Esophagus squamous epithelium (tissue), 4 donors: ENCODE results near the gene TRAF7.
A peak's percentile ranks its signal among the peaks of the same experiment; 100 is the strongest.
"Not testable (repeated sequence)": the region's sequence is repeated elsewhere in the genome, so short reads cannot be mapped to it uniquely, and the experiment has no call there.

Experiments
- POLR2A ChIP-seq, 4 donors: fragments of 450-650 bp; IDR thresholded peaks; one replicate each; pipeline ENCODE4 v1.6.1; 2017; ENCODE audit warnings: antibody characterized with exemption in 4 of 4, mild to moderate bottlenecking in 4 of 4, moderate library complexity in 3 of 4
- TF ChIP-seq, protein P1 (sequence below), 6 experiments: fragments of 450-650 bp in 4 of 6; fragments of 200-600 bp in 2 of 6; sonication (generic) in 2 of 6; IDR thresholded peaks; one replicate each; pipeline ENCODE4 v1.5.1; 2016 to 2019; ENCODE audit warnings: antibody characterized with exemption in 6 of 6, mild to moderate bottlenecking in 4 of 6, moderate library complexity in 4 of 6

DNA sequence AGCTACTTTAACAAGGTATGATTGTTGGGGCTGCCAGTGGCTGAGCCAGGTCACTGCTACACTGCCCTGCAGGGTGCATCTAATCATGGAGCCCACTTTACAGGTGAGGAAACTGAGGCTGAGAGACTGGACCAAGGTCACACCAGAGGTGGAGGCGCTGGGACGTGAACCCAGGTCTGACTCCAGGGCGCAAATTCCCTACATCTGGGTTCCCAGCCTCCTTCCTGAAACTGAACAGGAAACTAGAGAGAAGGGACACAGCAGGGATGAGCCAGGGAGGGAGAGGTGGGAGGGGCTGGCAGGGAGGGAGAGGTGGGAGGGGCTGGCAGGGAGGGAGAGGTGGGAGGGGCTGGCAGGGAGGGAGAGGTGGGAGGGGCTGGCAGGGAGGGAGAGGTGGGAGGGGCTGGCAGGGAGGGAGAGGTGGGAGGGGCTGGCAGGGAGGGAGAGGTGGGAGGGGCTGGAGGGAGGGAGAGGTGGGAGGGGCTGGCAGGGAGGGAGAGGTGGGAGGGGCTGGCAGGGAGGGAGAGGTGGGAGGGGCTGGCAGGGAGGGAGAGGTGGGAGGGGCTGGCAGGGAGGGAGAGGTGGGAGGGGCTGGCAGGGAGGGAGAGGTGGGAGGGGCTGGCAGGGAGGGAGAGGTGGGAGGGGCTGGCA, 27.8 kb upstream of the TRAF7 start:
- TF ChIP-seq, protein P1, sequence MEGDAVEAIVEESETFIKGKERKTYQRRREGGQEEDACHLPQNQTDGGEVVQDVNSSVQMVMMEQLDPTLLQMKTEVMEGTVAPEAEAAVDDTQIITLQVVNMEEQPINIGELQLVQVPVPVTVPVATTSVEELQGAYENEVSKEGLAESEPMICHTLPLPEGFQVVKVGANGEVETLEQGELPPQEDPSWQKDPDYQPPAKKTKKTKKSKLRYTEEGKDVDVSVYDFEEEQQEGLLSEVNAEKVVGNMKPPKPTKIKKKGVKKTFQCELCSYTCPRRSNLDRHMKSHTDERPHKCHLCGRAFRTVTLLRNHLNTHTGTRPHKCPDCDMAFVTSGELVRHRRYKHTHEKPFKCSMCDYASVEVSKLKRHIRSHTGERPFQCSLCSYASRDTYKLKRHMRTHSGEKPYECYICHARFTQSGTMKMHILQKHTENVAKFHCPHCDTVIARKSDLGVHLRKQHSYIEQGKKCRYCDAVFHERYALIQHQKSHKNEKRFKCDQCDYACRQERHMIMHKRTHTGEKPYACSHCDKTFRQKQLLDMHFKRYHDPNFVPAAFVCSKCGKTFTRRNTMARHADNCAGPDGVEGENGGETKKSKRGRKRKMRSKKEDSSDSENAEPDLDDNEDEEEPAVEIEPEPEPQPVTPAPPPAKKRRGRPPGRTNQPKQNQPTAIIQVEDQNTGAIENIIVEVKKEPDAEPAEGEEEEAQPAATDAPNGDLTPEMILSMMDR (IDR thresholded peaks at IDR 0.05): not testable (repeated sequence)
- peak in 1 of 4 donors; percentile 50 for TF ChIP-seq POLR2A (IDR thresholded peaks at IDR 0.05)
